Measurements from ENCODE around the gene YBX2. TPM values are rescaled to one million over a fixed set of nuclear protein-coding genes. Genes with fewer than 3 reads are reported as not detected.
A peak's percentile ranks its signal among the peaks of the same experiment; 100 is the strongest.

YBX2 gene
- total RNA-seq, 5 donors from 2014 or later (not counting 1 experiment from before 2014, with no cell fraction given): 0.20 to 0.57 (median 0.45) TPM; not detected in 1

- H3K4me1 Mint-ChIP-seq: peaks cover 19 to 25% (median 21%) of the 10 kb centered on the region in 3 donors
- H3K9me3 Mint-ChIP-seq: no peaks in the 10 kb centered on the region
- Histone ChIP-seq H3K9me3 (no peaks in the 10 kb centered on the region), H3K4me3 (ENCODE audit: control insufficient read depth in 1 of 2, extremely low read depth in 1 of 2, low read length in 1 of 2) (no peak overlapping the region), H3K4me1 (ENCODE audit: control insufficient read depth in 1 of 2, extremely low read depth in 1 of 2, insufficient read depth in 2 of 2, low read length in 2 of 2) (peaks cover 0 to 32% of the 10 kb centered on the region in 2 experiments), H3K27ac (ENCODE audit: low read length) (no peak overlapping the region), H3K27me3 (replicated peaks in 1 of 2; ENCODE audit: control insufficient read depth in 2 of 2, extremely low read depth in 1 of 2, insufficient read depth in 2 of 2, low read length in 1 of 2) (peaks cover 6 to 54% of the 10 kb centered on the region in 2 experiments), H3K36me3 (ENCODE audit: control insufficient read depth in 2 of 2, extremely low read depth in 1 of 2, insufficient read depth in 1 of 2, low read length in 1 of 2) (no peaks in the 10 kb centered on the region)
- ATAC-seq (replicated peaks in 1 of 4) (peak; percentile 24 to 44 (median 38)), DNase-seq (peak in 23 of 35 experiments; percentile 24 to 83 (median 46))
- ChIA-PET POLR2A (no interaction called here), CTCF (interaction anchor here (0.6 to 2.5 kb wide), 6 partner anchors 16 to 250 kb away, joined by 3 to 9 read pairs (median 4); no protein-coding TSS in a partner anchor)
- H3K36me3 Mint-ChIP-seq: no peaks in the 10 kb centered on the region
- H3K27ac Mint-ChIP-seq: peak overlapping the region in 1 of 2 donors; percentile 28
- H3K4me3 Mint-ChIP-seq: peak overlapping the region in 2 of 3 donors; percentile 51 to 89
- H3K27me3 Mint-ChIP-seq: peaks cover 0 to 27% of the 10 kb centered on the region in 2 donors
- WGBS (ENCODE audit: insufficient coverage): 8% methylated on average over 51 of the region's 51 CpGs
These were observed 1.9 kb upstream of the YBX2 start for GRCh38 chr17:7296189-7296861.

DNA sequence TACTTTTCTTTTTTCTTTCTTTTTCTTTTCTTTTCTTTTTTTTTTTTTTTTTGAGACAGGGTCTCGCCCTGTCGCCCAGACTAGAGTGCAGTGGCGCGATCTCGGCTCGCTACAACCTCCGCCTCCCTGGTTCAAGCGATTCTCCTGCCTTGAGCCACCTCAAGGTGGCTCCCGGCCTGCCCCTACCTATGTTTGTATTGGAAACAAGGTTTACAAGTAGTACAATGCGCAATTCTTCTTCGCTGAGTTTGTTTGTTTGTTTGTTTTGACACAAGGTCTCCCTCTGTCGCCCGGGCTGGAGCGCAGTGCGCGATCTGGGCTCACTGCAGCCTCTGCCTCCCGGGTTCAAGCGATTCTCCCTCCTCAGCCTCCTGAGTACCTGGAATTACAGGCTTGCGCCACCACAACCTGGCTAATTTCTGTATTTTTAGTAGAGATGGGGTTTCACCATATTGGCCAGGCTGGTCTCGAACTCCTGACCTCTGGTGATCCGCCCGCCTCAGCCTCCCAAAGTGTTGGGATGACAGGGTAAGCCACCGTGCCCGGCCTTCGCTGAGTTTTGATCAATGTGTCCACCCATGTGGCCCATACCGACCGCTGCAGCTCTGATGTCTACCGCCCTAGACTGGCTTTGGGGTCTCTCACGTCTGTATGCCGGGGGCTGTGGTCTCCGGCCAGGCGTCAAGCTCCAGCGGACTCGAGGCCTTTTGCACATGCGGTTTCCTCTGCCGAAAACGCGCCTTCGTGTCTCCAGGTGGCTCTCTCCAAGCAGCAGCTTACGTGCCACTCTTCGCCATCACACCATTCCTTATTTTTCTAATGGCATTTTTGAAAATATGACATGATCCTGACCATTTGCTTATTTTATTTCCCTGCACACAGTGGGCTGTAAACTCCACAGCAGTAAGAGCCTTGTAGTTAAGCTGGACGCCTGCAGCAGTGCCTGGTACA lies 1.1 kb upstream of the YBX2 start:
- no peak overlapping the region for H3K27ac ChIP-seq (ENCODE audit: low read length)
- no peak for DNase-seq
- Mint-ChIP-seq H3K27ac (peak overlapping the region in 1 of 2 donors; percentile 61), H3K4me1 (peaks cover 19 to 25% (median 21%) of the 10 kb centered on the region in 3 donors), H3K27me3 (peaks cover 0 to 32% of the 10 kb centered on the region in 2 donors), H3K9me3 (no peaks in the 10 kb centered on the region), H3K36me3 (no peaks in the 10 kb centered on the region), H3K4me3 (peak overlapping the region; percentile 69 to 89 (median 70))
- peak overlapping the region; percentile 38 to 41 for H3K4me3 ChIP-seq (ENCODE audit: control insufficient read depth in 1 of 2, extremely low read depth in 1 of 2, low read length in 1 of 2)
- peak in 1 of 4 experiments; percentile 11 for ATAC-seq (replicated peaks in 1 of 4)
- H3K36me3 ChIP-seq (ENCODE audit: control insufficient read depth in 2 of 2, extremely low read depth in 1 of 2, insufficient read depth in 1 of 2, low read length in 1 of 2): no peaks in the 10 kb centered on the region
- H3K4me1 ChIP-seq (ENCODE audit: control insufficient read depth in 1 of 2, extremely low read depth in 1 of 2, insufficient read depth in 2 of 2, low read length in 2 of 2): peaks cover 0 to 32% of the 10 kb centered on the region in 2 experiments
- 75% methylated on average over 23 of the region's 42 CpGs for WGBS (ENCODE audit: insufficient coverage)
- CTCF ChIA-PET: interaction anchor here in 1 of 2 donors (1.4 to 2.5 kb wide), 3 partner anchors 15 to 250 kb away, joined by 3 to 9 read pairs (median 4); no protein-coding TSS in a partner anchor
- H3K27me3 ChIP-seq (replicated peaks in 1 of 2; ENCODE audit: control insufficient read depth in 2 of 2, extremely low read depth in 1 of 2, insufficient read depth in 2 of 2, low read length in 1 of 2): peaks cover 6 to 60% of the 10 kb centered on the region in 2 experiments
- H3K9me3 ChIP-seq: no peaks in the 10 kb centered on the region
- POLR2A ChIA-PET: no interaction called here

- H3K4me1 Mint-ChIP-seq: peaks cover 19 to 25% (median 21%) of the 10 kb centered on the region in 3 donors
- Histone ChIP-seq H3K4me1 (ENCODE audit: control insufficient read depth in 1 of 2, extremely low read depth in 1 of 2, insufficient read depth in 2 of 2, low read length in 2 of 2) (peaks cover 0 to 32% of the 10 kb centered on the region in 2 experiments), H3K4me3 (ENCODE audit: control insufficient read depth in 1 of 2, extremely low read depth in 1 of 2, low read length in 1 of 2) (peak overlapping the region in 1 of 2 donors; percentile 17), H3K27ac (ENCODE audit: low read length) (no peak overlapping the region), H3K27me3 (replicated peaks in 1 of 2; ENCODE audit: control insufficient read depth in 2 of 2, extremely low read depth in 1 of 2, insufficient read depth in 2 of 2, low read length in 1 of 2) (peaks cover 6 to 74% of the 10 kb centered on the region in 2 experiments), H3K9me3 (no peaks in the 10 kb centered on the region), H3K36me3 (ENCODE audit: control insufficient read depth in 2 of 2, extremely low read depth in 1 of 2, insufficient read depth in 1 of 2, low read length in 1 of 2) (no peaks in the 10 kb centered on the region)
- peak; percentile 5 to 28 (median 8) for ATAC-seq (replicated peaks in 1 of 4)
- DNase-seq: peak in 3 of 35 experiments; percentile 21 to 50 (median 32)
- peak overlapping the region; percentile 37 to 68 (median 37) for H3K4me3 Mint-ChIP-seq
- peaks cover 0 to 36% of the 10 kb centered on the region in 2 donors for H3K27me3 Mint-ChIP-seq
- no peak overlapping the region for H3K27ac Mint-ChIP-seq
- no peaks in the 10 kb centered on the region for H3K36me3 Mint-ChIP-seq
- 3% methylated on average over 73 of the region's 75 CpGs for WGBS (ENCODE audit: insufficient coverage)
- no peaks in the 10 kb centered on the region for H3K9me3 Mint-ChIP-seq
- ChIA-PET POLR2A (interaction anchor here in 1 of 2 donors (0.7 kb wide), 1 partner anchor 124 kb away, joined by 3 read pairs; no protein-coding TSS in a partner anchor), CTCF (no interaction called here)
These were observed 424 bp downstream of the YBX2 start for GRCh38 chr17:7293816-7294613.

DNA sequence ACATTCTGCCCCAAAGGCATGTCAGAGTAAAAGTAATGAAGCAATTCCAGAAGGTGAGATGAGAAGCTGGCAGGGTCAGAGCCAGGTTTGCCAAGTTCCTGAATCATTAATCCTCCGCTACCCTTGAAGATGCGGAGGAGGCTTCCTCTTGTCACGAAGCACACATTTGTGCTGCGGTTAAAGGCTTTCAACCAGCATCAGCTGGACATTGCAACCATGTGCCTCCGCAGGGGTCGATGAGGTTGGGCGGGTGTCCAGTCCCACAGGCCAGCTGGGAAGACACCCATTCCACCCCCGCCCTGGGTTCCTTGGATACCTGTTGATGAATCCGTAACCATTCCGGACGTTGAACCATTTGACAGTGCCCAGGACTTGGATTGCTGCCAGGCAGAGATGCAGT lies 1.3 kb downstream of the YBX2 start:
- no peaks in the 10 kb centered on the region for H3K36me3 ChIP-seq (ENCODE audit: control insufficient read depth in 2 of 2, extremely low read depth in 1 of 2, insufficient read depth in 1 of 2, low read length in 1 of 2)
- Mint-ChIP-seq H3K36me3 (no peaks in the 10 kb centered on the region), H3K4me1 (peaks cover 19 to 25% (median 21%) of the 10 kb centered on the region in 3 donors), H3K27me3 (peaks cover 4 to 38% of the 10 kb centered on the region in 2 donors), H3K27ac (no peak overlapping the region), H3K4me3 (peak overlapping the region in 1 of 3 donors; percentile 68), H3K9me3 (no peaks in the 10 kb centered on the region)
- no peak overlapping the region for H3K4me3 ChIP-seq (ENCODE audit: control insufficient read depth in 1 of 2, extremely low read depth in 1 of 2, low read length in 1 of 2)
- 96% methylated on average over 7 of the region's 11 CpGs for WGBS (ENCODE audit: insufficient coverage)
- no peaks in the 10 kb centered on the region for H3K9me3 ChIP-seq
- H3K4me1 ChIP-seq (ENCODE audit: control insufficient read depth in 1 of 2, extremely low read depth in 1 of 2, insufficient read depth in 2 of 2, low read length in 2 of 2): peaks cover 0 to 32% of the 10 kb centered on the region in 2 experiments
- peaks cover 6 to 77% of the 10 kb centered on the region in 2 experiments for H3K27me3 ChIP-seq (replicated peaks in 1 of 2; ENCODE audit: control insufficient read depth in 2 of 2, extremely low read depth in 1 of 2, insufficient read depth in 2 of 2, low read length in 1 of 2)
- ATAC-seq (replicated peaks in 1 of 4) (no peak), DNase-seq (no peak)
- POLR2A ChIA-PET: interaction anchor here (0.6 to 0.7 kb wide), 2 partner anchors 123 to 180 kb away, joined by 3 to 5 read pairs; no protein-coding TSS in a partner anchor
- H3K27ac ChIP-seq (ENCODE audit: low read length): no peak overlapping the region
- CTCF ChIA-PET: interaction anchor here (0.5 to 0.6 kb wide), 2 partner anchors 11 to 241 kb away, joined by 3 to 4 read pairs; no protein-coding TSS in a partner anchor

DNA sequence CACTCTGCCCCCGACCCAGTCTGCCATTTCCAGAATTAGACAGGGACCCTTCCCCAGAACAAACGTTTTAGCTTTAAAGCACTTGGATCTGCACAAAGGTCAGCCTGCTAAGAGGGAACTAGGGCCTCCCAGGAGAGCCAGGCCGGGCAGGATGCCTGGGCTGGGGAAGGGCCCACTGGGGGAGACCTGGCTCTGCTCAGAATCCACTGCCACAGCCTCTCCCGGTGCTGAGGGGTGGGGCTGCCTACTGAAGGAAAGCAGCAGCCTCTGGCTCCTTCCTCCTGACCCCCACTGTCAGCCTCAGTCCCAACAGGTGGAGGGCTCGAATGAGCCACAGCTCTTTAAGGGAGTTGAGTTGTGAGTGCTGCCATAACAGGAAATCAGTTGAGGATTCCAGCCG lies 1.7 kb downstream of the YBX2 start:
- Mint-ChIP-seq H3K27me3 (peaks cover 7 to 41% of the 10 kb centered on the region in 2 donors), H3K27ac (no peak overlapping the region), H3K4me3 (peak overlapping the region in 1 of 3 donors; percentile 68), H3K36me3 (no peaks in the 10 kb centered on the region), H3K9me3 (no peaks in the 10 kb centered on the region), H3K4me1 (peaks cover 19 to 25% (median 21%) of the 10 kb centered on the region in 3 donors)
- WGBS (ENCODE audit: insufficient coverage): 42% methylated on average over 2 of the region's 6 CpGs
- H3K36me3 ChIP-seq (ENCODE audit: control insufficient read depth in 2 of 2, extremely low read depth in 1 of 2, insufficient read depth in 1 of 2, low read length in 1 of 2): no peaks in the 10 kb centered on the region
- no peaks in the 10 kb centered on the region for H3K9me3 ChIP-seq
- H3K4me3 ChIP-seq (ENCODE audit: control insufficient read depth in 1 of 2, extremely low read depth in 1 of 2, low read length in 1 of 2): no peak overlapping the region
- CTCF ChIA-PET: interaction anchor here in 1 of 2 donors (0.6 kb wide), 1 partner anchor 241 kb away, joined by 3 read pairs; no protein-coding TSS in a partner anchor
- ATAC-seq (replicated peaks in 1 of 4) (no peak), DNase-seq (no peak)
- H3K27ac ChIP-seq (ENCODE audit: low read length): no peak overlapping the region
- POLR2A ChIA-PET: no interaction called here
- H3K27me3 ChIP-seq (replicated peaks in 1 of 2; ENCODE audit: control insufficient read depth in 2 of 2, extremely low read depth in 1 of 2, insufficient read depth in 2 of 2, low read length in 1 of 2): peaks cover 6 to 80% of the 10 kb centered on the region in 2 experiments
- peaks cover 0 to 32% of the 10 kb centered on the region in 2 experiments for H3K4me1 ChIP-seq (ENCODE audit: control insufficient read depth in 1 of 2, extremely low read depth in 1 of 2, insufficient read depth in 2 of 2, low read length in 2 of 2)

All from T-cell (primary cell).